Gastrocnemius medialis (tissue), 4 donors: Measurements from ENCODE around the gene TTC31. TPM values are rescaled to one million over a fixed set of nuclear protein-coding genes. Genes with fewer than 3 reads are reported as not detected.
A peak's percentile ranks its signal among the peaks of the same experiment; 100 is the strongest.

Experiments used
- ATAC-seq, 2 donors: fragments of 150-250 bp; one replicate each; pipeline ENCODE4 v1.9.1; 2016
- DNase-seq, 2 donors: peaks; one replicate each; pipeline ENCODE4 v3.0.0-alpha.2; 2019
- H3K27ac ChIP-seq, 4 donors: fragments of 200-600 bp; sonication (generic); 1 replicate in 1 of 4; 2 replicates in 3 of 4; pipeline ENCODE4 v1.5.1; 2016 to 2018; ENCODE audit warnings: mild to moderate bottlenecking in 2 of 4, moderate library complexity in 1 of 4
- H3K27me3 ChIP-seq, 3 donors: fragments of 200-600 bp; sonication (generic) in 2 of 3; 1 replicate in 1 of 3; 2 replicates in 2 of 3; pipeline versions ENCODE4 v1.5.1 to v1.6.0; 2016 to 2019; ENCODE audit warnings: mild to moderate bottlenecking in 1 of 3, moderate library complexity in 1 of 3
- H3K36me3 ChIP-seq, 2 donors: fragments of 200-600 bp; sonication (generic) in 1 of 2; one replicate each; pipeline ENCODE4 v1.5.1; 2017 to 2018
- H3K4me1 ChIP-seq, 2 donors: fragments of 200-600 bp; sonication (generic) in 1 of 2; one replicate each; pipeline ENCODE4 v1.5.1; 2016 to 2017; ENCODE audit warnings: mild to moderate bottlenecking in 2 of 2
- H3K4me3 ChIP-seq, 4 donors: fragments of 200-600 bp; sonication (generic) in 3 of 4; 1 replicate in 1 of 4; 2 replicates in 3 of 4; pipeline ENCODE4 v1.5.1; 2016 to 2019; ENCODE audit warnings: mild to moderate bottlenecking in 2 of 4
- H3K9me3 ChIP-seq, 3 donors: fragments of 200-600 bp; sonication (generic) in 2 of 3; 1 replicate in 1 of 3; 2 replicates in 2 of 3; pipeline ENCODE4 v1.5.1; 2016 to 2019
- CTCF ChIP-seq, 5 experiments: fragments of 450-650 bp in 3 of 5; fragments of 200-600 bp in 2 of 5; sonication (generic) in 2 of 5; IDR thresholded peaks in 4 of 5; conservative IDR thresholded peaks in 1 of 5; 1 replicate in 4 of 5; 2 replicates in 1 of 5; pipeline ENCODE4 v1.5.1; 2016 to 2019; ENCODE audit warnings: antibody characterized with exemption in 5 of 5, mild to moderate bottlenecking in 3 of 5, moderate library complexity in 3 of 5
- POLR2A ChIP-seq, 2 donors: fragments of 450-650 bp; IDR thresholded peaks; one replicate each; pipeline ENCODE4 v1.6.1; 2017; ENCODE audit warnings: antibody characterized with exemption in 2 of 2, mild to moderate bottlenecking in 2 of 2, moderate library complexity in 2 of 2
- in situ Hi-C, 4 donors: fragments of 200-750 bp; cut with MboI; loops; one replicate each; pipeline versions ENCODE4 v1.15.0 to v1.8.0; 2017; ENCODE audit warnings: low sequenced_read_pairs in 4 of 4
- intact Hi-C: fragments of 100-400 bp; cut with DNase I; formaldehyde crosslinking; loops from one replicate; pipeline ENCODE4 v1.15.1; 2023; ENCODE audit warnings: low total_unique reads
- total RNA-seq, 4 donors: library from RNA; depleted of rRNA; stranded (reverse); fragments of >200 nt; gene quantifications; one replicate each; pipeline versions ENCODE4 v1.1.0 to v1.2.3, GENCODE V29; 2016

The TTC31 gene
- total RNA-seq, 4 donors from 2014 or later, result 6.1 to 9.6 (median 7.7) TPM

GRCh38 chr2:74515271-74515980 is 32.5 kb downstream of the TTC31 start:
- intact Hi-C loops, result no loop called here
- Histone ChIP-seq H3K36me3 (no peaks in the 10 kb centered on the region), H3K27me3 (peaks cover 90 to 100% (median 96%) of the 10 kb centered on the region in 3 donors), H3K4me3 (peak overlapping the region; percentile 43 to 59 (median 45)), H3K4me1 (peaks cover 7 to 17% of the 10 kb centered on the region in 2 donors), H3K27ac (no peak overlapping the region), H3K9me3 (no peaks in the 10 kb centered on the region)
- no peak for ATAC-seq
- no peak for TF ChIP-seq CTCF (IDR thresholded peaks at IDR 0.05 in 4 of 5, conservative IDR thresholded peaks at IDR 0.05 in 1 of 5)
- TF ChIP-seq POLR2A (IDR thresholded peaks at IDR 0.05), result no peak
- in situ Hi-C loops, result no loop called here
- DNase-seq, result no peak

DNA sequence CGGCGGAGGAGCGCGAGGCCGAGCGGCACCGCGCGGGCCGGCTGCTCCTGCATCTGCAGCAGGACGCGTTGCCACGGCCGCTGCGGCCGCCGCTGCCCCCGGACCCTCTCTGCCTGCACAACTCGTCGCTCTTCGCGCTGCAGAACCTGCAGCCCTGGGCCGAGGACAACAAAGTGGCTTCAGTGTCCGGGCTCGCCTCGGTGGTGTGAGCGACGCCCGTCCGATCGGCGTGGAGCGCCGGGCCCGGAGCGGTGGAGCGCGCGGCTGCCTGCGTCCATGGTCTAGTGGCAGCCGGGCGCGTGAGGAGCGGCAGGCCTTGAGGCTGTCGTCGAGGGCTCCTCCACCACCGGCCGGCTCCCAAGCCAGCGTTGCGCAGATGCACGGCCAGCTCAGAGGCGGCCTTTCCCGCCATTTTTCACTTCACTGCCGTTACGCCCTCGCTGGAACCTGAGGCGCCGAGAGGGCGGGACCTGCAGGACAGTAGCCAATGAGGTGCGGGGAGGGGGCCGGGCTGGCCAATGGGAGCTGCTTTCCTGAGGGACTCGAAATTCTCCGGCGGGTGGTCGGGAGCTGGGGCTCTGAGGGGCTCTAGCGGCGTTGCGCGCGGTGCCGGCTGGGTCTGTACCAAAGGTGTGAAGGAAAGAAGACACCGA is 33.2 kb downstream of the TTC31 start:
- intact Hi-C loops, result no loop called here
- Histone ChIP-seq H3K9me3 (no peaks in the 10 kb centered on the region), H3K27ac (no peak overlapping the region), H3K27me3 (peaks cover 86 to 99% (median 98%) of the 10 kb centered on the region in 3 donors), H3K4me3 (peak overlapping the region; percentile 43 to 59 (median 45)), H3K36me3 (no peaks in the 10 kb centered on the region), H3K4me1 (peaks cover 7 to 17% of the 10 kb centered on the region in 2 donors)
- in situ Hi-C loops, result no loop called here
- TF ChIP-seq CTCF (IDR thresholded peaks at IDR 0.05 in 4 of 5, conservative IDR thresholded peaks at IDR 0.05 in 1 of 5) (no peak), POLR2A (IDR thresholded peaks at IDR 0.05) (no peak)
- ATAC-seq (peak in 1 of 2 donors; percentile 61), DNase-seq (peak in 1 of 2 donors; percentile 47)

DNA sequence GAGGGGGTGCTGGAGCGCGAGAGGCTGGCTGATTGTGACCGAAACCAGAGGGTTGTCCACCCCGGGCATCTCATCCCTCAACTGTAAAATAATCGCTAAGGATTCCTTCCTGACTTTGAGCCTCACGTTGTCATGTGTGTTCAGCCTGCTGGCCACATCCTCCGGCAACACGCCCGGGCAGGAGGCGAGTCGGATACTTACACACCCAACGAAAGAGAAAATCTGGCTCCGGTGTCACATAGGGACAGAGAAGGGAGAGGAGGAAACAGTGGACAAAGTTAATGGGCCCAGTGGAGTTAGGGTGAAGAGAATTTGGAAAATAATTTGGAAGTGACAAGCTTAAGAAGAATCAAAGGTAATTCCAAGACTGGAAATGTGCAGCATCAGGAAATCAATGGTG is 33.8 kb downstream of the TTC31 start:
- TF ChIP-seq POLR2A (IDR thresholded peaks at IDR 0.05) (no peak), CTCF (IDR thresholded peaks at IDR 0.05 in 4 of 5, conservative IDR thresholded peaks at IDR 0.05 in 1 of 5) (no peak)
- intact Hi-C loops (no loop called here), in situ Hi-C loops (no loop called here)
- ATAC-seq (no peak), DNase-seq (no peak)
- H3K4me1 ChIP-seq, result peaks cover 7 to 17% of the 10 kb centered on the region in 2 donors
- peaks cover 81 to 94% (median 93%) of the 10 kb centered on the region in 3 donors for H3K27me3 ChIP-seq
- H3K27ac ChIP-seq, result no peak overlapping the region
- no peaks in the 10 kb centered on the region for H3K9me3 ChIP-seq
- peak overlapping the region; percentile 43 to 59 (median 45) for H3K4me3 ChIP-seq
- H3K36me3 ChIP-seq, result no peaks in the 10 kb centered on the region

DNA sequence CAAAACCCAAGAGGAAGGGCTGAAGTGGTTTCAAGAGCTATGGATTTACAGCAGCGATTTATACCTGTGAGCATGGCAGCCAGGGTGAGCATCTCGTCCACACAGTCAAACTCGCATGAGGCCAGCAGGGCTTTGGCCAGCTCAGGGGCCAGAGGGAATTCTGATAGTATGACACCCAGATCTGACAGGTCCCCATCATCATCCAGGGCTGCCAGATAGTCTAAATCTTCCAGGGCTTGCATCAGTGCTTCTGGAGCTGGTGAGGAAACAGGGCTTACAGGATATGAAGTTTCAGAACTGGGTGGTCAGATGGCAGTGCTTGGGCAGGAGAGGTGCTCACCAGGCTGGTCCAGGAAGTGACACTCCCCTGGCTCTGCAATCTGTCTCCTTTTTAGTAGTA is 39.6 kb downstream of the TTC31 start:
- TF ChIP-seq CTCF (IDR thresholded peaks at IDR 0.05 in 4 of 5, conservative IDR thresholded peaks at IDR 0.05 in 1 of 5) (no peak), POLR2A (IDR thresholded peaks at IDR 0.05) (no peak)
- DNase-seq, result no peak
- in situ Hi-C loops, result no loop called here
- Histone ChIP-seq H3K27ac (no peak overlapping the region), H3K4me3 (no peak overlapping the region), H3K27me3 (peaks cover 26 to 35% (median 34%) of the 10 kb centered on the region in 3 donors), H3K36me3 (peaks cover 0 to 21% of the 10 kb centered on the region in 2 donors), H3K4me1 (peaks cover 0 to under 1% of the 10 kb centered on the region in 2 donors), H3K9me3 (no peaks in the 10 kb centered on the region)
- ATAC-seq, result no peak
- intact Hi-C loops, result loop anchor here (10.0 kb wide), 1 partner anchor 312 kb away; the partner anchor contains the start of gene HK2
